ENCODE data around the gene TYMP.
"Not testable (repeated sequence)": the region's sequence is repeated elsewhere in the genome, so short reads cannot be mapped to it uniquely, and the experiment has no call there.

TYMP gene

DNA sequence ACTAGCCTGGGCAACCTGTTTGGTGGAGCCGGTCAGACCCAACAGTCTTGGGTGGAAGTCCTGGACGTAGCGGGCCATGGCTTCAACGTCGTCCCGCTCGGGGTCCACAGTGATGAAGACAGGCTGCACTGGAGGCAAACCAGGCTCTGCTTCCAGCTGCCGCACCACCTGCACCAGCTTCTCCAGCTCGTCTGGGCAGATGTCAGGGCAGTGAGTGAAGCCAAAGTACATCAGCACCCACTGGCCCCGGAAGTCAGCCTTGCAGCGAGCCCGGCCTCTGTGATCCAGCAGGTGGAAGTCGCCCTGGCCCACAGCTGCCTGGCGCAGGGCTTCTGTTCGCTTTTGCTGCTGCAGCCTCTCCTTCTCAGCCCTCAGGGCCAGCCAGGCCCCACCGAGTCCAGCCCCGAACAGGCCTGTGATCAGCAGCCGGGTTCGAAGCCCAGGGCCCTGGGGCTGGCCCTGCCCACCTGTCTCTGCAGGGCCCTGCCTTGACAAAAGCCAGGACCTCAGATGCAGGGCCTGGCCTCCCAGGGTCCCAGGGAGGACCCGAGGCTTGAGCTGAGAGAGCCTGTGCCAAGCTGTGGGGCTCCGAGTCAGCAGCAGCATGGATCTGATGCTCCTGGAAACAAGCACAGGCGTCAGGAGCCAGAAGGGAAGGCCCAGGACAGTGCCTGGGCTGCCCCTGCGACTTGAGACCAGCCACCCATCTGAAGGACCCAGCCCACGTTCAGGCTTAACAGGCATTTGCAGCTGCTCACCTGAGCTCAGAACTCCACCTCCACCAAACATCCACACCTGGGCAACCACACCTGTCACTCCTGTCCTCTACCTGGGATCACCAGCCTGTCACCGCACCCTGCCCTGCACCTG, 5.8 kb downstream of the TYMP start:
- DNase-seq, result no peak

GRCh38 chr22:50523458-50523805, 6.4 kb downstream of the TYMP start:
- DNase-seq, result no peak

DNA sequence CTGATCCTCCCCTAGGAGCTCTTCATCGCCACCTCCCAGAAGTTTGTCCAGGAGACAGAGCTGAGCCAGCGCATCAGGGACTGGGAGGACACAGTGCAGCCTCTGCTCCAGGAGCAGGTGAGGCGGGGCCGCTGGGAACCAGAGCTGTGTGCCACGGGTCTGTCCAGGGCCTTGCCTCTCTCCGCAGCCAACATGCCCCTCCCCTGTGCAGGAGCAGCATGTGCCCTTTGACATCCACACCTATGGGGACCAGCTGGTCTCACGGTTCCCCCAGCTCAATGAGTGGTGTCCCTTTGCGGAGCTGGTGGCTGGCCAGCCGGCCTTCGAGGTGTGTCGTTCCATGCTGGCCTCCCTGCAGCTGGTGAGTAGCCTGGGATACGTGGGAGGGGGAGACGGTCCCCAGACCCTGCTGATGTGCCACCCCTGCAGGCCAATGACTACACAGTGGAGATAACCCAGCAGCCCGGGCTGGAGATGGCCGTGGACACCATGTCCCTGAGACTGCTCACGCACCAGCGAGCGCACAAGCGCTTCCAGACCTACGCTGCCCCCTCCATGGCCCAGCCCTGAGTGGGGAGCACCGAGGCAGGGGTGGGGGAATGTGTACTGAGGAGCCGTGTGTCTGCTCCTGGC, 6.9 kb downstream of the TYMP start:
- DNase-seq, result no peak

DNA sequence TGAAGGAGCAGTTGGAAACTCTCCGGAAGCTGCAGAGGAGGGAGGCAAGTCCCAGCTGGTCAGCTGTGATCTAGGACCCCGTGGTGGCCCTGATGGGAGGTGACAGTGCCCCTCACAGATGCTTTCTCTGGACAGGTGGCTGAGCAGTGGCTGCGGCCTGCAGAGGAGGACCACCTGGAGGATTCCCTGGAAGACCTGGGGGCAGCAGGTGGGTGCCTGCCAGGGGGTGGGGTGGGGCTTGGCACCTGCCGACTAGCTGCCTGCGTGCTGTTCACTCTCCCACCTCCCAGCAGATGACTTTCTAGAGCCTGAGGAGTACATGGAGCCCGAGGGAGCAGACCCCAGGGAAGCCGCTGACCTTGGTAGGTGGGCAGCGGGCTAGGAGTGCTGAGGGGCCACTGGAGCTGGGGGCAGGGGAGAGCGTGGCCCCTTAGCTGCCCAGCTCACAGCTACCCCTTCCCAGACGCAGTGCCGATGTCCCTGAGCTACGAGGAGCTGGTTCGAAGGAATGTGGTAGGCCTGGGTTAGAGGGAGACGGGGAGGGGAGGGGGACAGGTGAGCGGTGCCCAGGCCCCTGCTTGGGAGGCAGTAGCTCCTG, 7.5 kb downstream of the TYMP start:
- no peak for DNase-seq

GRCh38 chr22:50521710-50522109, 8.1 kb downstream of the TYMP start:
- no peak for DNase-seq

- DNase-seq, result no peak
Observed at GRCh38 chr22:50520826-50521453, 8.9 kb downstream of the TYMP start.

DNA sequence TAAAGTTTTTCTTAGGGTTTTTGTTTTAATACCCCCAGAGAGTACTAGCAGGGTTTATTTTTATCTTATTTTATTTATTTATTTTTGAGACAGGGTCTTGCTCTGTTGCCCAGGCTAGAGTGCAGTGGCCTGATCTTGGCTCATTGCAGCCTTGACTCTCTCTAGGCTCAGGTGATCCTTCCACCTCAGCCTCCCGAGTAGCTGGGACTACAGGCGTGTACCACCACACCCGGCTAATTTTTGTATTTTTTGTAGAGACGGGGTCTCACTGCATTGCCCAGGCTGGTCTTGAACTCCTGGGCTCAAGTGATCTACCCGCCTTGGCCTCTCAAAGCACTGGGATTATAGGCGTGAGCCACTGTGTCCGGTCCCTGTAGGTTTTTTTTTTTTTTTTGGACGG, 9.6 kb downstream of the TYMP start:
- not testable (repeated sequence) for DNase-seq

DNA sequence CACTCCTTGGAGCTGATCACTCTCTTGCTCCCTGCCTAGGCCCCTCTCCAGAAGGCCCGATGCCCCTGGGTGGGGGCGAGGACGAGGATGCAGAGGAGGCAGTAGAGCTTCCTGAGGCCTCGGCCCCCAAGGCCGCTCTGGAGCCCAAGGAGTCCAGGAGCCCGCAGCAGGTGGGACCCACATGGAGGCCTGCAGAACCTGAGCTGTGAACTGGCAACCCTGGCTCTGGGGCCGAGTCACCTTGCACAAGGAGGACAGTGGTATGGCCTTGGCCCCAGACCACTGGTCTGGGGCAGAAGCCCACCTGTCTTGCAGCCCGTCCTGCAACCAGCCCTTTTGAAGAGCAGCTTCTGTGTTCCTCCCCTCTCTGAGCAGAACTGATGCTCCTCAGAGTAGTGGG, 10.7 kb downstream of the TYMP start:
- DNase-seq, result no peak

DNA sequence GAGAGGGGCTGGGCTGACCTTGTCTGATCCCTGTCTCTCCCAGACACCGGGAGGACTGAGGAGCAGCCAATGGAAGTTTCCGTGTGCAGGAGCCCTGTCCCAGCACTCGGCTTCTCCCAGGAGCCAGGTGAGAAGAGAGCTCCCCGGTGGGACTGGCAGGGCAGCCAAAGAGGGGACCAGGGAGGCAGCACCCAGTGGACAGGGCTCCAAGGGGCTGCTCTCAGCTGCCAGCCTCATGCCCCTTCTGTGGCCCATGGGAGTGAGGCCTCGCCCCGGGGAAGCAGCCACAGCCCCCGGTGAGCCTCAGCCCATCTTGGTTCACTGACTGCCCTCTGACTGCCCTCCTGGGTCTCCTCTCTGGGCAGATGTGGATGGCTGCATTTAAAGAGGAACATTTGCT, 11.2 kb downstream of the TYMP start:
- no peak for DNase-seq

DNA sequence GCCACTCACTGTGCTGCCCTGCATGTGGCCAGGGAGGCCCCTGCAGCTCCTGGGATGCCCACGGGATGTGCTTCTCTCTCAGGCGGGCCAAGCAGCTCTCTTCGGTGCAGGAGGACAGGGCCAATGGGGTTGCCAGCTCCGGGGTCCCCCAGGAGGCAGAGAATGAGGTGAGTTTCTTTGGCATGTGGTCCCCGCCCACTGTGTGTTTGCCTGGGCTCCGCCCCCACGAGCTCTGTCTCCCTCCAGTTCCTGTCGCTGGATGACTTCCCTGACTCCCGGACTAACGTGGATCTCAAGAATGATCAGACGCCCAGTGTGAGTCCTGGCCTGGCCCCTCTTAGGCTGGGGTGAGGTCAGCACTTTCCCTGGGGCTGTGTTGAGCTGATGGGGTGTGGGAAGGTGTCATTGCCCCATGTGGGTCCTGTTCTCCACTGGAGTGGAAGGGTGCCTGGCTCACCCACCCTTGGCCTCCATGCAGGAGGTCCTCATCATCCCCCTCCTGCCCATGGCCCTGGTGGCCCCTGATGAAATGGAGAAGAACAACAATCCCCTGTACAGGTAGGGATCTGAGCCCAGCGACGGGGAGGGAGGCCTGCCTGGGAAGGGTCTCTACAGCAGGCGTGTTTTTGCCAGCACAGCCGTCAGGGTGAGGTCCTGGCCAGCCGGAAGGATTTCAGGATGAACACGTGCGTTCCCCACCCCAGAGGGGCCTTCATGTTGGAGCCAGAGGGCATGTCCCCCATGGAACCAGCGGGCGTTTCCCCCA, 12.1 kb downstream of the TYMP start:
- DNase-seq, result no peak

DNA sequence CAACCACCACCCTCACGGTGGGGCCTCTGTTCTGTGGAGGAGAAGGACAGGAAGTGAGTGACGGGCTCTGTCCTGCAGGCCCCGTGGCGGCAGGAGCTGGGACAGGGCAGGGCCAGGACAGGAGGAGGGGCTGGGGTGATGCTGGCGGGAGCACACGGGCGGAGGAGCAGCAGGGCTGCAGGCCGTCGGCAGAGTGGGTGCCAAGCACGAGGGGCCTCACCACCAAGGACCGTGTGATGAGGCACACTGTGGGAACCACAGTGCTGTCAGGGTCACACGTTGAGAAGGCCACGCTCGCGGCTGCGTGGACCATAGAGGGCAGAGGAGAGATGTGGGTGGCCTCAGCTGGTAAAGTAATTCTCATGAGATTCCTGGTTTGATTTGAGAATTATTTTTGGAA, 12.9 kb downstream of the TYMP start:
- DNase-seq, result no peak

- DNase-seq, result no peak
Observed at GRCh38 chr22:50516068-50516467, 13.7 kb downstream of the TYMP start.

DNA sequence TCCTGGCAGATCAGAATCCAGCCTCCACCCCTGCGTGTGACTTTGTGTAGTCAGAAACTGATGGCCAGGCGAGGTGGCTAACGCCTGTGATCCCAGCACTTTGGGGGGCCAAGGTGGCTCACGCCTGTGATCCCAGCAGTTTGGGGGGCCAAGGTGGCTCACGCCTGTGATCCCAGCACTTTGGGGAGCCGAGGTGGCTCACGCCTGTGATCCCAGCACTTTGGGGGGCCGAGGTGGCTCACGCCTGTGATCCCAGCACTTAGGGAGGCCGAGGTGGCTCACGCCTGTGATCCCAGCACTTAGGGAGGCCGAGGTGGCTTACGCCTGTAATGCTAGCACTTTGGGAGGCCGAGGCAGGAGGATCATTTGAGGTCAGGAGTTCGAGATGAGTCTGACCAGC, 16.6 kb downstream of the TYMP start:
- no peak for DNase-seq

- no peak for DNase-seq
Observed at GRCh38 chr22:50508897-50509296, 20.9 kb downstream of the TYMP start.

DNA sequence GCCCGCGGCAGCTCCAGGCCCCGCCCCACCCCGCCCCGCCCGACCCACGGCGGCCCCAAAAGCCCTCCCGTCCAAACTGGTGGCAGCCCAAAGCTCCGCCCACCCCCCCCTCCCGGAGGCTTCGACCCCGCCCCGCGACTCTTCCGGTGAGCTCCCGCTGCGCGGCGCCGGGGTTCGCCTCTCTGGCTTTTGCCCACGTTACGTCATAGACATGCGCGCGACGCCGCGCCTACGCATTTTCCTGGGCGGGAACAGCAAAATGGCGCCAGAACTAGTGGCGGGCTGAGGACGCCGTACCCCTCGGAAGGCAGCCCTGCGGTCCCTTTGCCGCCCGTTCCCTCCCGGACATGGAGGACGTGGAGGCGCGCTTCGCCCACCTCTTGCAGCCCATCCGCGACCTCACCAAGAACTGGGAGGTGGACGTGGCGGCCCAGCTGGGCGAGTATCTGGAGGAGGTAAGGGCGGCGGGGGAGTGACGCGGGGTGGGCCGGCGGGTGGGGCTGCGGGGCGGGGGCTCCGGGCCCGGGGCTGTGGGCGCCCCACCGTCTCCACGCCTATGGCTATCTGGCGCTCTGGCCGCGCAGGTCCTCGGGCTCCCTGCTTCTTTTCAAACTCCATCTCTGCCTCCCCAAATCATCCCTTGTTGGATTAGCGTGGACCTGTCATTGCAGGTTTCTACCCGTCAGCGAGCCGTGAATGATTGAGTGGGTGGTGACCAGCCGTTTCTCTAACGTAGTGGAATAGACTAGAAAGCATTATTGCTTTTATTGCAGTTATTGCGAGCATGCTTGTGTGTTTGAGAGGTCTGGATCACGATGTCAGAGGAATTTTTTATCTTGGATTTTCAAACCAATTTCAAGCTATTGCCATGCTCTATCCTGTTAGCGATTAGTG, 21.6 kb downstream of the TYMP start, which contains the start of gene NCAPH2:
NCAPH2 (plus strand) TSS at position 234 of the 894 bp plus-strand sequence; CDS start at position 348, 114 bp downstream.
- peak; percentile 94 to 97 (median 96) for DNase-seq

DNA sequence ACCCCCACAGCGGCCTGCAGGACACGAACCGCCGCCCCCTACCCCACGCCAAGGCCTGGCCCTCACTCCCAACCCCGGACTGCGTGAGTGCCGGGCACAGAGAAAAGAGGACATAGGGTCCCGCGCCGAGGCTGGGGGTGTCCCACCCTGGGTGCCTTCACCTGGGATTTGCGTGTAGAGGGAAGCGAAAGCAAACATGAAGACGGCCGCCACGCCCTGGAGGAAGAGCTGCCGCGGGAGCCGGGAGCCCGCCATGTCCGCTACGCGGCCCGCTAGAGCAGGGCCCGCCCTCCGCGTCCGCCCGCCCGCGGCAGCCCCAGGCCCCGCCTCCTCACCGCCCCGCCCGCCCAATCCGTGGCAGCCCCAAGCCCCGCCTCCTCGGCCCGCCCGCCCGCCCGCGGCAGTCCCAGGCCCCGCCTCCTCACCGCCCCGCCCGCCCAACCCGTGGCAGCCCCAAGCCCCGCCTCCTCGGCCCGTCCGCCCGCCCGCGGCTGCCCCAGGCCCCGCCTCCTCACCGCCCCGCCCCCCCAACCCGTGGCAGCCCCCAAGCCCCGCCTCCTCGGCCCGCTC, 22.3 kb downstream of the TYMP start, which contains the start of gene LMF2:
LMF2 (minus strand) TSS at position 282 of the 570 bp plus-strand sequence; CDS start at position 255, 27 bp downstream.
- peak in 4 of 5 experiments; percentile 84 to 95 (median 90) for DNase-seq

GRCh38 chr22:50506611-50507420, 23.0 kb downstream of the TYMP start:
- no peak for DNase-seq

GRCh38 chr22:50505776-50506610, 23.8 kb downstream of the TYMP start:
- DNase-seq, result no peak

DNA sequence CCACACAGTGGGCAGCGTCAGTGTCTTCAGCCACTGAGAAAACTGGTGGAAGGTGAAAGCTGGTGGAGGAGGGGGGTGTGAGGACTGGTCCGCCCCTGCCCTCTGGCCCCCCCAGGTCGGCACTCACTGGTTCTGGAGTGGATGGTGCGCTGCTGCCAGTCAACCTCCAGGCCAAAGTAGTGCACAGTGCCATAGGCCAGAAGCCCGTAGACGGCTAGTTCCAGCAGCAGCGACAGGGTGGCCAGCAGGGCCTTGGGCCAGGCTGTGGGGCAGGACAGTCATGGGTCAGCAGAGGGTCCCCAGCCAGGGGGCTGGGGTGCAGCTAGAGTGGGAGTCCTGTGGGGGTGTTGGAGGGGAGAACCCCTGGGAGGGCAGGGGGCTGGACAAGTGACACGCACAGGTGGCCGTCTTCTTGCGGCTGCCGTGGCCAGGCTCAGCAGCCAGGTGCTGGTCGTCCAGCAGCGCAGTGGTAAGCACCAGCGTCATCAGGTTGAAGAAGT, 24.5 kb downstream of the TYMP start:
- DNase-seq, result no peak
